GM12878 (cell line): Measurements from ENCODE around the gene SAMD3. TPM values are rescaled to one million over a fixed set of nuclear protein-coding genes. Genes with fewer than 3 reads are reported as not detected.

ENCODE experiments used
- ATAC-seq: fragments of 200-7000 bp; cut with Tn5 transposase; 3 replicates; pipeline ENCODE4 v1.9.1; 2020; ENCODE audit warnings: mild to moderate bottlenecking, moderate library complexity
- BruUV-seq: library from RNA; stranded (reverse); fragments of 400-500 nt; replicated peaks from 2 replicates; lab custom pipeline; 2021; lab: Mats Ljungman, UMichigan
- CTCF ChIA-PET: fragments of 300-600 bp; sonication (Branson Sonifier 250); formaldehyde crosslinking; extraction: SDS; loops from one replicate; lab custom pipeline; 2021; ENCODE audit warnings: inconsistent platforms; lab: Yijun Ruan, JAX
- POLR2A ChIA-PET: fragments of 350-600 bp; formaldehyde crosslinking; extraction: SDS; loops from one replicate; lab custom pipeline; 2021; ENCODE audit warnings: inconsistent platforms; lab: Charles Lee
- RAD21 ChIA-PET: fragments of 300-600 bp; sonication (Branson Sonifier 250); formaldehyde crosslinking; loops from one replicate; lab custom pipeline; 2023; ENCODE audit warnings: antibody characterized with exemption; ENCODE audit not compliant: unreplicated experiment; lab: Charles Lee
- SMC1A ChIA-PET: fragments of 300-600 bp; sonication (Branson Sonifier 250); formaldehyde crosslinking; loops from one replicate; lab custom pipeline; 2023; ENCODE audit not compliant: unreplicated experiment, uncharacterized antibody; lab: Charles Lee
- DNase-seq: peaks from one replicate; pipeline ENCODE4 v3.0.0-alpha.2; 2011; ENCODE audit warnings: low read depth, low spot score
- FAIRE-seq: peaks from 3 replicates; lab custom pipeline; 2011; peaks lifted over from hg19 to GRCh38; lab: Jason Lieb, UNC
- H2AFZ ChIP-seq: 2 replicates; pipeline ENCODE4 v1.6.0; 2011; ENCODE audit warnings: low read depth, low read length, control low read depth; ENCODE audit not compliant: control insufficient read depth
- H3K27ac ChIP-seq: 2 replicates; pipeline ENCODE4 v1.5.1; 2011; ENCODE audit warnings: control low read depth; ENCODE audit not compliant: control insufficient read depth, insufficient read depth
- H3K27me3 ChIP-seq, 2 experiments: replicated peaks in 1 of 2; 2 replicates each; pipeline versions ENCODE4 v1.6.0 to v1.6.1; 2011; ENCODE audit warnings: low read length in 1 of 2; ENCODE audit not compliant: control insufficient read depth in 2 of 2, insufficient read depth in 2 of 2
- H3K36me3 ChIP-seq, 2 experiments: 2 replicates each; pipeline ENCODE4 v1.5.1; 2011; ENCODE audit warnings: low read length in 1 of 2; ENCODE audit not compliant: control insufficient read depth in 2 of 2, insufficient read depth in 2 of 2
- H3K4me1 ChIP-seq: 2 replicates; pipeline ENCODE4 v1.6.1; 2011; ENCODE audit warnings: mild to moderate bottlenecking, low read length, moderate library complexity, mixed read lengths; ENCODE audit not compliant: control insufficient read depth, insufficient read depth
- H3K4me2 ChIP-seq: 2 replicates; pipeline ENCODE4 v1.6.0; 2011; ENCODE audit warnings: control low read depth; ENCODE audit not compliant: control insufficient read depth, insufficient read depth
- H3K4me3 ChIP-seq: fragments of 200-600 bp; sonication (generic); 2 replicates; pipeline ENCODE4 v1.5.1; 2016
- H3K79me2 ChIP-seq: 2 replicates; pipeline ENCODE4 v1.6.0; 2011; ENCODE audit warnings: low read length; ENCODE audit not compliant: control insufficient read depth, insufficient read depth
- H3K9ac ChIP-seq: 2 replicates; pipeline ENCODE4 v1.8.0; 2011; ENCODE audit warnings: low read length, control low read depth, mixed read lengths; ENCODE audit not compliant: control insufficient read depth, insufficient read depth
- H3K9me3 ChIP-seq: replicated peaks from 3 replicates; pipeline ENCODE4 v1.5.1; 2011; ENCODE audit warnings: mild to moderate bottlenecking, low read length; ENCODE audit not compliant: control insufficient read depth, insufficient read depth
- H4K20me1 ChIP-seq: 2 replicates; pipeline ENCODE4 v1.6.0; 2011; ENCODE audit not compliant: control insufficient read depth, insufficient read depth
- CEBPB ChIP-seq, 2 experiments: fragments of 150-350 bp in 1 of 2; IDR thresholded peaks; 2 replicates each; pipeline ENCODE4 v1.6.1; 2012 to 2014; ENCODE audit warnings: low read depth in 2 of 2, low read length in 2 of 2, borderline replicate concordance in 1 of 2, inconsistent platforms in 1 of 2
- CREM ChIP-seq: IDR thresholded peaks from 2 replicates; pipeline ENCODE4 v1.6.1; 2014; ENCODE audit warnings: antibody characterized with exemption, low read depth
- FOS ChIP-seq: IDR thresholded peaks from 3 replicates; pipeline ENCODE4 v1.6.1; 2011; ENCODE audit warnings: borderline replicate concordance; ENCODE audit not compliant: insufficient read length; ENCODE audit errors: extremely low read depth
- HDGF ChIP-seq: fragments of 450-650 bp; IDR thresholded peaks from 2 replicates; pipeline ENCODE4 v1.6.1; 2016; ENCODE audit warnings: antibody characterized with exemption
- IKZF2 ChIP-seq, 2 experiments: fragments of 450-650 bp; IDR thresholded peaks; 2 replicates each; pipeline ENCODE4 v1.6.1; 2017; ENCODE audit warnings: mild to moderate bottlenecking in 2 of 2, moderate library complexity in 2 of 2
- SIN3A ChIP-seq: IDR thresholded peaks from 2 replicates; pipeline ENCODE4 v1.6.1; 2012; ENCODE audit warnings: low read depth, low read length, improper control_type of control experiment
- SREBF1 ChIP-seq: IDR thresholded peaks from 2 replicates; pipeline ENCODE4 v1.6.1; 2012; ENCODE audit warnings: mild to moderate bottlenecking, low read length
- ZNF384 ChIP-seq: IDR thresholded peaks from 2 replicates; pipeline ENCODE4 v1.6.1; 2012; ENCODE audit warnings: low read depth, mild to moderate bottlenecking, low read length, improper control_type of control experiment, borderline replicate concordance
- WGBS: methylation state at CpG from one replicate; pipeline ENCODE4 v1.1.6; 2016; ENCODE audit warnings: low lambda C conversion rate; ENCODE audit not compliant: insufficient replicate concordance, insufficient coverage; ENCODE audit errors: missing lambda C conversion rate; 5-methylcytosine and 5-hydroxymethylcytosine counted together
- in situ Hi-C: fragments of 300-500 bp; cut with MboI; formaldehyde crosslinking; loops from 9 replicates; pipeline ENCODE4 v1.14.3; 2018; ENCODE audit warnings: mixed read lengths
- intact Hi-C: fragments of 100-400 bp; cut with micrococcal nuclease; formaldehyde crosslinking; loops from one replicate; pipeline ENCODE4 v1.14.2; 2022; ENCODE audit not compliant: unreplicated experiment
- polyA plus RNA-seq, 11 experiments: library from polyadenylated mRNA; depleted of rRNA in 4 of 11; unstranded in 6 of 11; stranded (reverse) in 5 of 11; fragments of >200 nt; fragmentation: Nextera tagmentation in 4 of 11; fragmentation: Illumina TruSeq in 1 of 11; extraction: Ambion mirVana in 4 of 11; extraction: Trizol in 1 of 11; gene quantifications; 1 replicate in 1 of 11; 2 replicates in 10 of 11; pipeline versions ENCODE4 v1.2.1 to v1.2.3, GENCODE V29; 2011 to 2016; ENCODE audit warnings: inconsistent platforms in 2 of 11, missing spikeins in 2 of 11, low read depth in 1 of 11
- total RNA-seq, 4 experiments: library from RNA; depleted of rRNA in 3 of 4; stranded (reverse); fragments of >200 nt in 3 of 4; fragmentation: Illumina TruSeq in 1 of 4; extraction: Trizol in 1 of 4; gene quantifications; 2 replicates each; pipeline versions ENCODE4 v1.2.1 to v1.2.3, GENCODE V29; 2013 to 2021
- TF ChIP-seq, protein P1 (sequence below): fragments of 450-650 bp; IDR thresholded peaks from 2 replicates; pipeline ENCODE4 v1.6.1; 2017; ENCODE audit warnings: mild to moderate bottlenecking, low read depth, inconsistent platforms; ENCODE audit not compliant: poor library complexity, severe bottlenecking

SAMD3 gene
- total and polyA plus RNA-seq, 10 of the 15 experiments (the other 5 are each of a cell fraction or from before 2014, with no cell fraction given): 0.04 to 2.3 (median 0.39) TPM; not detected in 2

DNA sequence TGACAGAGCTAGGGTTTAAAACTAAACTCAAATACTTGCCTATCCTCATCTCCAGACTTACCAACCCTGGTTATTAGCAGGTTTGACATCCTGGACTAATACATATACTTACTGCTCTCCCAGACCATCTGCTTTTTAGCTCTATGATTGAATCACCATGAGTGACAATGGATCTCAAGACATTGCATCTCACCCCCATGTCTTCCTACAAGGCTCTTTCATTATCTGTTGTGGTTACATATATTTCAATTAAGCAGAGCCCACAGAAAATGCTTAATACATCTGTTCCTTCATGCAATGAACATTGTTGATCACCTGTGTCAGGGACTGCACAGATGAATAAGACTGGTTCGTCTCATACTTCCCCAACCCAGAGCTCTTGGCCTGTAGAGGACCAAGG is 19.4 kb downstream of the SAMD3 start:
- RAD21 ChIA-PET: interaction anchor here (0.6 to 0.8 kb wide), 2 partner anchors 15 to 117 kb away, joined by 3 read pairs; no protein-coding TSS in a partner anchor
- SMC1A ChIA-PET: interaction anchor here (0.6 to 2.1 kb wide), 5 partner anchors 9 to 523 kb away, joined by 3 to 10 read pairs (median 4); no protein-coding TSS in a partner anchor
- intact Hi-C loops: no loop called here
- in situ Hi-C loops: no loop called here
- no TSS peak for BruUV-seq
- no peak for TF ChIP-seq ZNF384
- TF ChIP-seq HDGF: no peak
- TF ChIP-seq FOS: no peak
- TF ChIP-seq IKZF2 (IDR thresholded peaks at IDR 0.05): no peak
- TF ChIP-seq, protein P1, sequence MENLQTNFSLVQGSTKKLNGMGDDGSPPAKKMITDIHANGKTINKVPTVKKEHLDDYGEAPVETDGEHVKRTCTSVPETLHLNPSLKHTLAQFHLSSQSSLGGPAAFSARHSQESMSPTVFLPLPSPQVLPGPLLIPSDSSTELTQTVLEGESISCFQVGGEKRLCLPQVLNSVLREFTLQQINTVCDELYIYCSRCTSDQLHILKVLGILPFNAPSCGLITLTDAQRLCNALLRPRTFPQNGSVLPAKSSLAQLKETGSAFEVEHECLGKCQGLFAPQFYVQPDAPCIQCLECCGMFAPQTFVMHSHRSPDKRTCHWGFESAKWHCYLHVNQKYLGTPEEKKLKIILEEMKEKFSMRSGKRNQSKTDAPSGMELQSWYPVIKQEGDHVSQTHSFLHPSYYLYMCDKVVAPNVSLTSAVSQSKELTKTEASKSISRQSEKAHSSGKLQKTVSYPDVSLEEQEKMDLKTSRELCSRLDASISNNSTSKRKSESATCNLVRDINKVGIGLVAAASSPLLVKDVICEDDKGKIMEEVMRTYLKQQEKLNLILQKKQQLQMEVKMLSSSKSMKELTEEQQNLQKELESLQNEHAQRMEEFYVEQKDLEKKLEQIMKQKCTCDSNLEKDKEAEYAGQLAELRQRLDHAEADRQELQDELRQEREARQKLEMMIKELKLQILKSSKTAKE: no peak
- no peak for TF ChIP-seq SIN3A
- no peak for TF ChIP-seq CEBPB (IDR thresholded peaks at IDR 0.05; ENCODE audit: borderline replicate concordance in 1 of 2, low read depth in 2 of 2, low read length in 2 of 2)
- no peak for TF ChIP-seq CREM
- TF ChIP-seq SREBF1: no peak
- POLR2A ChIA-PET: interaction anchor here (0.6 kb wide), 1 partner anchor 1195 kb away, joined by 3 read pairs; no protein-coding TSS in a partner anchor
- H3K9me3 ChIP-seq: no peaks in the 10 kb centered on the region
- peaks cover 10% of the 10 kb centered on the region for H3K4me1 ChIP-seq
- peak overlapping the region; percentile 54; the same call in 1 of the 2 replicates for H3K4me2 ChIP-seq
- no peaks in the 10 kb centered on the region for H3K27me3 ChIP-seq
- H4K20me1 ChIP-seq: no peaks in the 10 kb centered on the region
- H2AFZ ChIP-seq: no peak overlapping the region
- no peak overlapping the region for H3K4me3 ChIP-seq
- ATAC-seq (peak; percentile 28; the same call in 2 of the 3 replicates), FAIRE-seq (no peak), DNase-seq (no peak)
- H3K36me3 ChIP-seq: no peaks in the 10 kb centered on the region
- H3K27ac ChIP-seq: 0 out of 2 replicates have a peak overlapping the region, but pooled peaks have one; percentile 2
- WGBS: 5% methylated on average over 1 of the region's 1 CpG
- H3K9ac ChIP-seq: no peak overlapping the region
- no peaks in the 10 kb centered on the region for H3K79me2 ChIP-seq
- CTCF ChIA-PET: interaction anchor here (0.7 to 2.2 kb wide), 6 partner anchors 8 to 79 kb away, joined by 3 to 7 read pairs (median 4); no protein-coding TSS in a partner anchor
